GM23338 (cell line): ENCODE measurements around the gene ACSF3. TPM values are rescaled to one million over a fixed set of nuclear protein-coding genes. Genes with fewer than 3 reads are reported as not detected.
A peak's percentile ranks its signal among the peaks of the same experiment; 100 is the strongest.

ENCODE experiments used
- ATAC-seq: fragments of 200-7000 bp; cut with Tn5 transposase; 3 replicates; pipeline ENCODE4 v1.9.1; 2020
- DNase-seq: peaks from one replicate; pipeline ENCODE4 v3.0.0-alpha.2; 2015; ENCODE audit warnings: low spot score
- H2AFZ ChIP-seq: fragments of 200-600 bp; sonication (generic); 2 replicates; pipeline ENCODE4 v1.8.0; 2016; ENCODE audit warnings: antibody characterized with exemption, mild to moderate bottlenecking, moderate library complexity
- H3F3A ChIP-seq: fragments of 200-600 bp; sonication (generic); replicated peaks from 2 replicates; pipeline ENCODE4 v1.8.0; 2017; ENCODE audit warnings: antibody characterized with exemption, mixed run types, low read depth
- H3K27ac ChIP-seq: fragments of 200-600 bp; sonication (generic); 2 replicates; pipeline ENCODE4 v1.6.1; 2016; ENCODE audit warnings: low read depth
- H3K27me3 ChIP-seq: fragments of 200-600 bp; sonication (generic); 2 replicates; pipeline ENCODE4 v1.8.0; 2016; ENCODE audit warnings: mild to moderate bottlenecking, mixed run types, moderate library complexity; ENCODE audit not compliant: insufficient read depth
- H3K36me3 ChIP-seq: fragments of 200-600 bp; sonication (generic); 2 replicates; pipeline ENCODE4 v1.8.0; 2016; ENCODE audit warnings: mild to moderate bottlenecking; ENCODE audit not compliant: insufficient read depth
- H3K4me1 ChIP-seq: fragments of 200-600 bp; sonication (generic); 2 replicates; pipeline ENCODE4 v1.8.0; 2016; ENCODE audit warnings: mild to moderate bottlenecking, moderate library complexity; ENCODE audit not compliant: insufficient read depth
- H3K4me2 ChIP-seq: fragments of 200-600 bp; sonication (generic); 2 replicates; pipeline ENCODE4 v1.7.1; 2017; ENCODE audit warnings: mixed run types
- H3K4me3 ChIP-seq: fragments of 200-600 bp; sonication (generic); 2 replicates; pipeline ENCODE4 v1.6.1; 2016; ENCODE audit warnings: mixed run types
- H3K79me2 ChIP-seq: fragments of 200-600 bp; sonication (generic); replicated peaks from 2 replicates; pipeline ENCODE4 v1.8.0; 2017; ENCODE audit warnings: mild to moderate bottlenecking; ENCODE audit not compliant: insufficient read depth
- H3K9me2 ChIP-seq: fragments of 200-600 bp; sonication (generic); 2 replicates; pipeline ENCODE4 v1.8.0; 2017; ENCODE audit not compliant: insufficient read depth
- H4K20me1 ChIP-seq: fragments of 200-600 bp; sonication (generic); replicated peaks from 2 replicates; pipeline ENCODE4 v1.8.0; 2017; ENCODE audit warnings: mild to moderate bottlenecking; ENCODE audit not compliant: insufficient read depth
- H3K27ac Mint-ChIP-seq: 2 replicates; pipeline ENCODE4 v1.8.0; 2020; ENCODE audit warnings: inconsistent platforms, mild to moderate bottlenecking, moderate library complexity, mixed read lengths
- H3K27me3 Mint-ChIP-seq: 3 replicates; pipeline ENCODE4 v1.8.0; 2022; ENCODE audit warnings: low read depth, mild to moderate bottlenecking, moderate library complexity, mixed read lengths, inconsistent platforms; ENCODE audit not compliant: insufficient read depth, poor library complexity
- H3K36me3 Mint-ChIP-seq: 3 replicates; pipeline ENCODE4 v1.8.0; 2021; ENCODE audit warnings: low read depth, mild to moderate bottlenecking, inconsistent platforms, moderate library complexity, mixed read lengths
- H3K4me1 Mint-ChIP-seq: 3 replicates; pipeline ENCODE4 v1.8.0; 2020; ENCODE audit warnings: mild to moderate bottlenecking, inconsistent platforms, mixed read lengths
- H3K4me3 Mint-ChIP-seq: 3 replicates; pipeline ENCODE4 v1.8.0; 2021; ENCODE audit warnings: moderate library complexity, mild to moderate bottlenecking, inconsistent platforms, mixed read lengths
- H3K9me3 Mint-ChIP-seq: 3 replicates; pipeline ENCODE4 v1.8.0; 2020; ENCODE audit warnings: moderate library complexity, mild to moderate bottlenecking, inconsistent platforms, mixed read lengths
- CREB1 ChIP-seq: fragments of 250-450 bp; sonication (Bioruptor Pico); IDR thresholded peaks from 2 replicates; pipeline ENCODE4 v1.5.0; 2020; ENCODE audit warnings: low read depth, mild to moderate bottlenecking, moderate library complexity
- CTCF ChIP-seq, 2 experiments: fragments of 200-600 bp in 1 of 2; sonication (generic) in 1 of 2; conservative IDR thresholded peaks; 2 replicates each; pipeline versions ENCODE4 v1.5.1 to v1.6.1; 2016 to 2017; ENCODE audit warnings: antibody characterized with exemption in 2 of 2, low read depth in 2 of 2, mild to moderate bottlenecking in 2 of 2, moderate library complexity in 1 of 2
- ETS1 ChIP-seq: IDR thresholded peaks from 2 replicates; pipeline ENCODE4 v1.6.1; 2016; ENCODE audit warnings: antibody characterized with exemption
- EZH2 ChIP-seq: fragments of 200-600 bp; sonication (generic); IDR thresholded peaks from one replicate; pipeline ENCODE4 v1.8.0; 2017; ENCODE audit warnings: antibody characterized with exemption, mild to moderate bottlenecking, low read depth; ENCODE audit not compliant: unreplicated experiment
- EZH2phosphoT487 ChIP-seq: fragments of 200-600 bp; sonication (generic); IDR thresholded peaks from one replicate; pipeline ENCODE4 v1.8.1; 2018; ENCODE audit warnings: antibody characterized with exemption; ENCODE audit not compliant: unreplicated experiment
- JUNB ChIP-seq: IDR thresholded peaks from one replicate; pipeline ENCODE4 v1.6.1; 2016; ENCODE audit warnings: antibody characterized with exemption; ENCODE audit not compliant: unreplicated experiment
- NANOG ChIP-seq: IDR thresholded peaks from 2 replicates; pipeline ENCODE4 v1.6.1; 2016; ENCODE audit warnings: antibody characterized with exemption, borderline replicate concordance
- POLR2AphosphoS5 ChIP-seq: IDR thresholded peaks from 2 replicates; pipeline ENCODE4 v1.6.1; 2016; ENCODE audit warnings: antibody characterized with exemption, low read depth
- REST ChIP-seq: IDR thresholded peaks from one replicate; pipeline ENCODE4 v1.6.1; 2018; ENCODE audit warnings: antibody characterized with exemption; ENCODE audit not compliant: unreplicated experiment
- STAT1 ChIP-seq: IDR thresholded peaks from one replicate; pipeline ENCODE4 v1.6.1; 2016; ENCODE audit warnings: antibody characterized with exemption; ENCODE audit not compliant: unreplicated experiment
- ZNF114 ChIP-seq: fragments of 250-450 bp; sonication (Bioruptor Pico); IDR thresholded peaks from 2 replicates; pipeline ENCODE4 v1.5.0; 2020; ENCODE audit warnings: mild to moderate bottlenecking, moderate library complexity
- ZNF331 ChIP-seq: fragments of 250-450 bp; sonication (Bioruptor Pico); IDR thresholded peaks from 2 replicates; pipeline ENCODE4 v1.5.0; 2020; ENCODE audit warnings: low read depth, mild to moderate bottlenecking, moderate library complexity
- ZNF462 ChIP-seq: fragments of 250-450 bp; sonication (Bioruptor Pico); IDR thresholded peaks from 2 replicates; pipeline ENCODE4 v1.5.0; 2020; ENCODE audit warnings: mild to moderate bottlenecking, moderate library complexity
- polyA plus RNA-seq: library from polyadenylated mRNA; unstranded; fragments of >200 nt; fragmentation: Nextera tagmentation; extraction: Ambion mirVana; gene quantifications from 2 replicates; pipeline ENCODE4 v1.2.1, GENCODE V29; 2016
- total RNA-seq: library from RNA; depleted of rRNA; stranded (reverse); fragments of >200 nt; shearing (Covaris generic); gene quantifications from 2 replicates; pipeline ENCODE4 v1.2.3, GENCODE V29; 2014

ACSF3 gene
- total and polyA plus RNA-seq, 2 experiments from 2014 or later: 12.8 to 23.1 TPM

GRCh38 chr16:89118361-89119165 is 24.9 kb downstream of the ACSF3 start:
- no peak for DNase-seq
- H3K4me3 ChIP-seq: no peak overlapping the region
- peak overlapping the region; percentile 76 for H3K27ac Mint-ChIP-seq

More at GRCh38 chr16:89118361-89119165, 24.9 kb downstream of the ACSF3 start:
- Histone ChIP-seq H3K9me2 (no peaks in the 10 kb centered on the region), H3F3A (no peaks in the 10 kb centered on the region), H3K36me3 (no peaks in the 10 kb centered on the region), H3K27ac (no peak overlapping the region), H4K20me1 (no peaks in the 10 kb centered on the region), H3K4me1 (no peaks in the 10 kb centered on the region), H3K4me2 (no peak overlapping the region), H3K27me3 (no peaks in the 10 kb centered on the region), H2AFZ (no peak overlapping the region), H3K79me2 (no peaks in the 10 kb centered on the region)
- Mint-ChIP-seq H3K9me3 (no peaks in the 10 kb centered on the region), H3K36me3 (peaks cover 46% of the 10 kb centered on the region), H3K27me3 (peaks cover 3% of the 10 kb centered on the region), H3K4me1 (peaks cover 33% of the 10 kb centered on the region), H3K4me3 (peak overlapping the region; percentile 29; the same call in 1 of the 3 replicates)
- TF ChIP-seq ZNF462 (no peak), POLR2AphosphoS5 (no peak), JUNB (no peak), ETS1 (no peak), EZH2phosphoT487 (no peak), NANOG (no peak), EZH2 (no peak), REST (no peak), STAT1 (no peak), CTCF (conservative IDR thresholded peaks at IDR 0.05; ENCODE audit: low read depth in 2 of 2) (no peak), ZNF331 (no peak), CREB1 (CRISPR knock-in tag) (no peak), ZNF114 (no peak)
- ATAC-seq: peak; percentile 63
